HG03558 (cell line): ENCODE results near the gene C9orf57.
"Not testable (repeated sequence)": the region's sequence is repeated elsewhere in the genome, so short reads cannot be mapped to it uniquely, and the experiment has no call there.

Source experiments
- ATAC-seq: cut with Tn5 transposase; IDR thresholded peaks from one replicate; pipeline ENCODE4 v1.9.1; 2021; ENCODE audit warnings: moderate number of reproducible peaks; ENCODE audit not compliant: unreplicated experiment; ENCODE audit errors: extremely low read depth

Gene C9orf57

GRCh38 chr9:72029986-72030385 lies 30.4 kb downstream of the C9orf57 start:
- ATAC-seq = no peak

GRCh38 chr9:72025906-72026305 lies 34.5 kb downstream of the C9orf57 start:
- ATAC-seq = no peak

GRCh38 chr9:72023596-72023995 lies 36.8 kb downstream of the C9orf57 start:
- no peak for ATAC-seq

- no peak for ATAC-seq
Measured at GRCh38 chr9:72022841-72023240, 37.6 kb downstream of the C9orf57 start.

- ATAC-seq = no peak
Measured at GRCh38 chr9:72013292-72013760, 47.1 kb downstream of the C9orf57 start.

- no peak for ATAC-seq
Measured at GRCh38 chr9:72012646-72013045, 47.8 kb downstream of the C9orf57 start.

GRCh38 chr9:72007726-72008125 lies 52.7 kb downstream of the C9orf57 start:
- not testable (repeated sequence) for ATAC-seq

GRCh38 chr9:72006501-72006900 lies 53.9 kb downstream of the C9orf57 start:
- ATAC-seq = no peak

GRCh38 chr9:72005451-72005850 lies 55.0 kb downstream of the C9orf57 start:
- ATAC-seq = no peak
